ENCODE measurements around the gene STK25.

Gene STK25

GRCh38 chr2:241539616-241540374 is 31.4 kb upstream of the STK25 start:
- Histone ChIP-seq H3K27ac (ENCODE audit: low read depth, low read length) (no peak overlapping the region), H3K27me3 (ENCODE audit: control insufficient read depth in 1 of 2, insufficient read depth in 2 of 2, low read length in 2 of 2) (peaks cover 4 to 12% of the 10 kb centered on the region in 2 donors), H3K4me3 (ENCODE audit: low read depth in 1 of 2, low read length in 2 of 2) (no peak overlapping the region), H3K9ac (ENCODE audit: low read depth in 1 of 2, low read length in 2 of 2) (no peak overlapping the region), H3K36me3 (ENCODE audit: control insufficient read depth in 1 of 2, insufficient read depth in 2 of 2, low read length in 2 of 2) (no peaks in the 10 kb centered on the region), H3K9me3 (ENCODE audit: control insufficient read depth in 1 of 2, low read length in 2 of 2) (no peaks in the 10 kb centered on the region), H3K4me1 (ENCODE audit: control insufficient read depth in 1 of 2, insufficient read depth in 2 of 2, low read length in 2 of 2) (no peaks in the 10 kb centered on the region)

GRCh38 chr2:241538838-241539615 is 30.6 kb upstream of the STK25 start:
- Histone ChIP-seq H3K36me3 (ENCODE audit: control insufficient read depth in 1 of 2, insufficient read depth in 2 of 2, low read length in 2 of 2) (no peaks in the 10 kb centered on the region), H3K27ac (ENCODE audit: low read depth, low read length) (no peak overlapping the region)

GRCh38 chr2:241535871-241536655 is 27.7 kb upstream of the STK25 start:
- Histone ChIP-seq H3K4me1 (ENCODE audit: control insufficient read depth in 1 of 2, insufficient read depth in 2 of 2, low read length in 2 of 2) (no peaks in the 10 kb centered on the region), H3K4me3 (ENCODE audit: low read depth in 1 of 2, low read length in 2 of 2) (no peak overlapping the region), H3K36me3 (ENCODE audit: control insufficient read depth in 1 of 2, insufficient read depth in 2 of 2, low read length in 2 of 2) (no peaks in the 10 kb centered on the region), H3K27ac (ENCODE audit: low read depth, low read length) (no peak overlapping the region), H3K9me3 (ENCODE audit: control insufficient read depth in 1 of 2, low read length in 2 of 2) (no peaks in the 10 kb centered on the region), H3K9ac (ENCODE audit: low read depth in 1 of 2, low read length in 2 of 2) (no peak overlapping the region), H3K27me3 (ENCODE audit: control insufficient read depth in 1 of 2, insufficient read depth in 2 of 2, low read length in 2 of 2) (peaks cover 4 to 11% of the 10 kb centered on the region in 2 donors)

More at GRCh38 chr2:241538838-241539615, 30.6 kb upstream of the STK25 start:
- Histone ChIP-seq H3K27me3 (ENCODE audit: control insufficient read depth in 1 of 2, insufficient read depth in 2 of 2, low read length in 2 of 2) (peaks cover 4 to 12% of the 10 kb centered on the region in 2 donors), H3K9ac (ENCODE audit: low read depth in 1 of 2, low read length in 2 of 2) (no peak overlapping the region), H3K9me3 (ENCODE audit: control insufficient read depth in 1 of 2, low read length in 2 of 2) (no peaks in the 10 kb centered on the region), H3K4me1 (ENCODE audit: control insufficient read depth in 1 of 2, insufficient read depth in 2 of 2, low read length in 2 of 2) (no peaks in the 10 kb centered on the region), H3K4me3 (ENCODE audit: low read depth in 1 of 2, low read length in 2 of 2) (no peak overlapping the region)

- Histone ChIP-seq H3K9me3 (ENCODE audit: control insufficient read depth in 1 of 2, low read length in 2 of 2) (no peaks in the 10 kb centered on the region), H3K27me3 (ENCODE audit: control insufficient read depth in 1 of 2, insufficient read depth in 2 of 2, low read length in 2 of 2) (peaks cover 0 to 13% of the 10 kb centered on the region in 2 donors), H3K9ac (ENCODE audit: low read depth in 1 of 2, low read length in 2 of 2) (no peak overlapping the region), H3K27ac (ENCODE audit: low read depth, low read length) (no peak overlapping the region), H3K36me3 (ENCODE audit: control insufficient read depth in 1 of 2, insufficient read depth in 2 of 2, low read length in 2 of 2) (no peaks in the 10 kb centered on the region), H3K4me1 (ENCODE audit: control insufficient read depth in 1 of 2, insufficient read depth in 2 of 2, low read length in 2 of 2) (no peaks in the 10 kb centered on the region), H3K4me3 (ENCODE audit: low read depth in 1 of 2, low read length in 2 of 2) (no peak overlapping the region)
These were observed 26.5 kb upstream of the STK25 start for GRCh38 chr2:241534701-241535375.

GRCh38 chr2:241534293-241534692 is 25.9 kb upstream of the STK25 start:
- peaks cover 0 to 13% of the 10 kb centered on the region in 2 donors for H3K27me3 ChIP-seq (ENCODE audit: control insufficient read depth in 1 of 2, insufficient read depth in 2 of 2, low read length in 2 of 2)
- no peaks in the 10 kb centered on the region for H3K9me3 ChIP-seq (ENCODE audit: control insufficient read depth in 1 of 2, low read length in 2 of 2)
- no peaks in the 10 kb centered on the region for H3K36me3 ChIP-seq (ENCODE audit: control insufficient read depth in 1 of 2, insufficient read depth in 2 of 2, low read length in 2 of 2)
- H3K27ac ChIP-seq (ENCODE audit: low read depth, low read length): no peak overlapping the region
- no peak overlapping the region for H3K4me3 ChIP-seq (ENCODE audit: low read depth in 1 of 2, low read length in 2 of 2)
- no peaks in the 10 kb centered on the region for H3K4me1 ChIP-seq (ENCODE audit: control insufficient read depth in 1 of 2, insufficient read depth in 2 of 2, low read length in 2 of 2)
- no peak overlapping the region for H3K9ac ChIP-seq (ENCODE audit: low read depth in 1 of 2, low read length in 2 of 2)

- Histone ChIP-seq H3K4me1 (ENCODE audit: control insufficient read depth in 1 of 2, insufficient read depth in 2 of 2, low read length in 2 of 2) (no peaks in the 10 kb centered on the region), H3K36me3 (ENCODE audit: control insufficient read depth in 1 of 2, insufficient read depth in 2 of 2, low read length in 2 of 2) (no peaks in the 10 kb centered on the region), H3K27me3 (ENCODE audit: control insufficient read depth in 1 of 2, insufficient read depth in 2 of 2, low read length in 2 of 2) (peaks cover 0 to 13% of the 10 kb centered on the region in 2 donors)
These were observed 24.6 kb upstream of the STK25 start for GRCh38 chr2:241532733-241533601.

GRCh38 chr2:241532168-241532567 is 23.8 kb upstream of the STK25 start:
- H3K9ac ChIP-seq (ENCODE audit: low read depth in 1 of 2, low read length in 2 of 2): no peak overlapping the region
- no peak overlapping the region for H3K27ac ChIP-seq (ENCODE audit: low read depth, low read length)
- no peaks in the 10 kb centered on the region for H3K4me1 ChIP-seq (ENCODE audit: control insufficient read depth in 1 of 2, insufficient read depth in 2 of 2, low read length in 2 of 2)
- no peaks in the 10 kb centered on the region for H3K9me3 ChIP-seq (ENCODE audit: control insufficient read depth in 1 of 2, low read length in 2 of 2)
- H3K36me3 ChIP-seq (ENCODE audit: control insufficient read depth in 1 of 2, insufficient read depth in 2 of 2, low read length in 2 of 2): no peaks in the 10 kb centered on the region
- H3K27me3 ChIP-seq (ENCODE audit: control insufficient read depth in 1 of 2, insufficient read depth in 2 of 2, low read length in 2 of 2): peaks cover 0 to 13% of the 10 kb centered on the region in 2 donors
- H3K4me3 ChIP-seq (ENCODE audit: low read depth in 1 of 2, low read length in 2 of 2): no peak overlapping the region

More at GRCh38 chr2:241532733-241533601, 24.6 kb upstream of the STK25 start:
- Histone ChIP-seq H3K9me3 (ENCODE audit: control insufficient read depth in 1 of 2, low read length in 2 of 2) (no peaks in the 10 kb centered on the region), H3K27ac (ENCODE audit: low read depth, low read length) (no peak overlapping the region), H3K4me3 (ENCODE audit: low read depth in 1 of 2, low read length in 2 of 2) (no peak overlapping the region), H3K9ac (ENCODE audit: low read depth in 1 of 2, low read length in 2 of 2) (no peak overlapping the region)

GRCh38 chr2:241531161-241531722 is 22.9 kb upstream of the STK25 start:
- Histone ChIP-seq H3K27me3 (ENCODE audit: control insufficient read depth in 1 of 2, insufficient read depth in 2 of 2, low read length in 2 of 2) (peaks cover 0 to 13% of the 10 kb centered on the region in 2 donors), H3K36me3 (ENCODE audit: control insufficient read depth in 1 of 2, insufficient read depth in 2 of 2, low read length in 2 of 2) (no peaks in the 10 kb centered on the region), H3K9ac (ENCODE audit: low read depth in 1 of 2, low read length in 2 of 2) (no peak overlapping the region), H3K4me3 (ENCODE audit: low read depth in 1 of 2, low read length in 2 of 2) (no peak overlapping the region), H3K4me1 (ENCODE audit: control insufficient read depth in 1 of 2, insufficient read depth in 2 of 2, low read length in 2 of 2) (no peaks in the 10 kb centered on the region), H3K27ac (ENCODE audit: low read depth, low read length) (no peak overlapping the region), H3K9me3 (ENCODE audit: control insufficient read depth in 1 of 2, low read length in 2 of 2) (no peaks in the 10 kb centered on the region)

GRCh38 chr2:241530571-241530970 is 22.2 kb upstream of the STK25 start:
- Histone ChIP-seq H3K4me3 (ENCODE audit: low read depth in 1 of 2, low read length in 2 of 2) (no peak overlapping the region), H3K4me1 (ENCODE audit: control insufficient read depth in 1 of 2, insufficient read depth in 2 of 2, low read length in 2 of 2) (no peaks in the 10 kb centered on the region), H3K9ac (ENCODE audit: low read depth in 1 of 2, low read length in 2 of 2) (no peak overlapping the region), H3K27me3 (ENCODE audit: control insufficient read depth in 1 of 2, insufficient read depth in 2 of 2, low read length in 2 of 2) (peaks cover 0 to 10% of the 10 kb centered on the region in 2 donors), H3K36me3 (ENCODE audit: control insufficient read depth in 1 of 2, insufficient read depth in 2 of 2, low read length in 2 of 2) (no peaks in the 10 kb centered on the region), H3K9me3 (ENCODE audit: control insufficient read depth in 1 of 2, low read length in 2 of 2) (no peaks in the 10 kb centered on the region), H3K27ac (ENCODE audit: low read depth, low read length) (no peak overlapping the region)

Data from duodenal mucosa (tissue), 2 donors.